ENCODE measurements around the gene SCARB1. TPM values are rescaled to one million over a fixed set of nuclear protein-coding genes. Genes with fewer than 3 reads are reported as not detected.

The SCARB1 gene
- total and polyA plus RNA-seq, 2 of the 13 experiments (the other 11 are each of a cell fraction or from before 2014, with no cell fraction given), result 63.4 to 160 TPM

- TF ChIP-seq HOXA7 (CRISPR knock-in tag; IDR thresholded peaks at IDR 0.05) (no peak), ARNT (IDR thresholded peaks at IDR 0.05) (no peak), EEA1 (CRISPR knock-in tag; IDR thresholded peaks at IDR 0.05; ENCODE audit: borderline replicate concordance) (no peak), NRL (CRISPR knock-in tag; IDR thresholded peaks at IDR 0.05; ENCODE audit: borderline replicate concordance) (peak; percentile 50; the same call in 1 of the 2 replicates), RORA (CRISPR knock-in tag; IDR thresholded peaks at IDR 0.05) (no peak), ZNF557 (CRISPR knock-in tag; IDR thresholded peaks at IDR 0.05) (no peak), ATF7 (IDR thresholded peaks at IDR 0.05) (0 out of 2 replicates have a peak, but pooled peaks have one; percentile 2), ATF7 (CRISPR knock-in tag; IDR thresholded peaks at IDR 0.05) (no peak), ZFY (CRISPR knock-in tag; IDR thresholded peaks at IDR 0.05) (peak; percentile 90), ZSCAN5A (CRISPR knock-in tag; IDR thresholded peaks at IDR 0.05; ENCODE audit: borderline replicate concordance) (no peak), ZFP82 (CRISPR knock-in tag; IDR thresholded peaks at IDR 0.05; ENCODE audit: borderline replicate concordance) (no peak), TRIM24 (CRISPR knock-in tag; IDR thresholded peaks at IDR 0.05) (no peak), ZNF230 (CRISPR knock-in tag; IDR thresholded peaks at IDR 0.05) (no peak), TOE1 (CRISPR knock-in tag; IDR thresholded peaks at IDR 0.05) (no peak), ZNF451 (CRISPR knock-in tag; IDR thresholded peaks at IDR 0.05) (no peak), HOXA3 (CRISPR knock-in tag; IDR thresholded peaks at IDR 0.05) (peak; percentile 33; the same call in 1 of the 2 replicates), ZNF10 (CRISPR knock-in tag; IDR thresholded peaks at IDR 0.05; ENCODE audit: borderline replicate concordance, low read depth) (no peak), ZNF776 (CRISPR knock-in tag; IDR thresholded peaks at IDR 0.05) (no peak), NAIF1 (CRISPR knock-in tag; IDR thresholded peaks at IDR 0.05; ENCODE audit: borderline replicate concordance) (no peak)
- TF ChIP-seq, protein P1, sequence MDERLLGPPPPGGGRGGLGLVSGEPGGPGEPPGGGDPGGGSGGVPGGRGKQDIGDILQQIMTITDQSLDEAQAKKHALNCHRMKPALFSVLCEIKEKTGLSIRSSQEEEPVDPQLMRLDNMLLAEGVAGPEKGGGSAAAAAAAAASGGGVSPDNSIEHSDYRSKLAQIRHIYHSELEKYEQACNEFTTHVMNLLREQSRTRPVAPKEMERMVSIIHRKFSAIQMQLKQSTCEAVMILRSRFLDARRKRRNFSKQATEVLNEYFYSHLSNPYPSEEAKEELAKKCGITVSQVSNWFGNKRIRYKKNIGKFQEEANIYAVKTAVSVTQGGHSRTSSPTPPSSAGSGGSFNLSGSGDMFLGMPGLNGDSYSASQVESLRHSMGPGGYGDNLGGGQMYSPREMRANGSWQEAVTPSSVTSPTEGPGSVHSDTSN (CRISPR knock-in tag; IDR thresholded peaks at IDR 0.05), result no peak
- TF ChIP-seq, protein P2, sequence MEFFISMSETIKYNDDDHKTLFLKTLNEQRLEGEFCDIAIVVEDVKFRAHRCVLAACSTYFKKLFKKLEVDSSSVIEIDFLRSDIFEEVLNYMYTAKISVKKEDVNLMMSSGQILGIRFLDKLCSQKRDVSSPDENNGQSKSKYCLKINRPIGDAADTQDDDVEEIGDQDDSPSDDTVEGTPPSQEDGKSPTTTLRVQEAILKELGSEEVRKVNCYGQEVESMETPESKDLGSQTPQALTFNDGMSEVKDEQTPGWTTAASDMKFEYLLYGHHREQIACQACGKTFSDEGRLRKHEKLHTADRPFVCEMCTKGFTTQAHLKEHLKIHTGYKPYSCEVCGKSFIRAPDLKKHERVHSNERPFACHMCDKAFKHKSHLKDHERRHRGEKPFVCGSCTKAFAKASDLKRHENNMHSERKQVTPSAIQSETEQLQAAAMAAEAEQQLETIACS (CRISPR knock-in tag; IDR thresholded peaks at IDR 0.05), result no peak
- TF ChIP-seq, protein P3, sequence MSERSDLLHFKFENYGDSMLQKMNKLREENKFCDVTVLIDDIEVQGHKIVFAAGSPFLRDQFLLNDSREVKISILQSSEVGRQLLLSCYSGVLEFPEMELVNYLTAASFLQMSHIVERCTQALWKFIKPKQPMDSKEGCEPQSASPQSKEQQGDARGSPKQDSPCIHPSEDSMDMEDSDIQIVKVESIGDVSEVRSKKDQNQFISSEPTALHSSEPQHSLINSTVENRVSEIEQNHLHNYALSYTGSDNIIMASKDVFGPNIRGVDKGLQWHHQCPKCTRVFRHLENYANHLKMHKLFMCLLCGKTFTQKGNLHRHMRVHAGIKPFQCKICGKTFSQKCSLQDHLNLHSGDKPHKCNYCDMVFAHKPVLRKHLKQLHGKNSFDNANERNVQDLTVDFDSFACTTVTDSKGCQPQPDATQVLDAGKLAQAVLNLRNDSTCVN (CRISPR knock-in tag; IDR thresholded peaks at IDR 0.05; ENCODE audit: borderline replicate concordance), result peak; percentile 14; the same call in 1 of the 2 replicates
- TF ChIP-seq, protein P4, sequence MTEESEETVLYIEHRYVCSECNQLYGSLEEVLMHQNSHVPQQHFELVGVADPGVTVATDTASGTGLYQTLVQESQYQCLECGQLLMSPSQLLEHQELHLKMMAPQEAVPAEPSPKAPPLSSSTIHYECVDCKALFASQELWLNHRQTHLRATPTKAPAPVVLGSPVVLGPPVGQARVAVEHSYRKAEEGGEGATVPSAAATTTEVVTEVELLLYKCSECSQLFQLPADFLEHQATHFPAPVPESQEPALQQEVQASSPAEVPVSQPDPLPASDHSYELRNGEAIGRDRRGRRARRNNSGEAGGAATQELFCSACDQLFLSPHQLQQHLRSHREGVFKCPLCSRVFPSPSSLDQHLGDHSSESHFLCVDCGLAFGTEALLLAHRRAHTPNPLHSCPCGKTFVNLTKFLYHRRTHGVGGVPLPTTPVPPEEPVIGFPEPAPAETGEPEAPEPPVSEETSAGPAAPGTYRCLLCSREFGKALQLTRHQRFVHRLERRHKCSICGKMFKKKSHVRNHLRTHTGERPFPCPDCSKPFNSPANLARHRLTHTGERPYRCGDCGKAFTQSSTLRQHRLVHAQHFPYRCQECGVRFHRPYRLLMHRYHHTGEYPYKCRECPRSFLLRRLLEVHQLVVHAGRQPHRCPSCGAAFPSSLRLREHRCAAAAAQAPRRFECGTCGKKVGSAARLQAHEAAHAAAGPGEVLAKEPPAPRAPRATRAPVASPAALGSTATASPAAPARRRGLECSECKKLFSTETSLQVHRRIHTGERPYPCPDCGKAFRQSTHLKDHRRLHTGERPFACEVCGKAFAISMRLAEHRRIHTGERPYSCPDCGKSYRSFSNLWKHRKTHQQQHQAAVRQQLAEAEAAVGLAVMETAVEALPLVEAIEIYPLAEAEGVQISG (CRISPR knock-in tag; IDR thresholded peaks at IDR 0.05), result no peak; the same call in 1 of the 2 replicates
Observed at GRCh38 chr12:124828264-124829007, 35.2 kb downstream of the SCARB1 start (continued).
